Amygdala (tissue), 56 donors: ENCODE results near the gene LIN7A.
A peak's percentile ranks its signal among the peaks of the same experiment; 100 is the strongest.

ENCODE experiments used
- DNase-seq, 56 donors: peaks; one replicate each; lab custom pipeline; 2025; lab: John Stamatoyannopoulos, UW

The LIN7A gene

GRCh38 chr12:80766897-80767296 is 170.8 kb downstream of the LIN7A start:
- DNase-seq = no peak

- no peak for DNase-seq
These were observed 171.5 kb downstream of the LIN7A start for GRCh38 chr12:80766210-80766609.

GRCh38 chr12:80763874-80764273 is 173.9 kb downstream of the LIN7A start:
- peak in 1 of 56 donors; percentile 0 for DNase-seq

GRCh38 chr12:80761838-80762237 is 175.9 kb downstream of the LIN7A start:
- no peak for DNase-seq

- DNase-seq = no peak
These were observed 180.9 kb downstream of the LIN7A start for GRCh38 chr12:80756875-80757274.

GRCh38 chr12:80754274-80754673 is 183.5 kb downstream of the LIN7A start:
- no peak for DNase-seq

- DNase-seq = no peak
These were observed 185.3 kb downstream of the LIN7A start for GRCh38 chr12:80752464-80752863.

- DNase-seq = no peak
These were observed 188.3 kb downstream of the LIN7A start for GRCh38 chr12:80749456-80749855.

GRCh38 chr12:80747800-80748199 is 189.9 kb downstream of the LIN7A start:
- no peak for DNase-seq

GRCh38 chr12:80745851-80746505 is 191.8 kb downstream of the LIN7A start:
- no peak for DNase-seq
